CD4-positive, alpha-beta T cell (primary cell): ENCODE data around the gene SYCP2. TPM values are rescaled to one million over a fixed set of nuclear protein-coding genes. Genes with fewer than 3 reads are reported as not detected.

ENCODE experiments used
- ATAC-seq: fragments of 200-7000 bp; cut with Tn5 transposase; one replicate; pipeline ENCODE4 v1.10.0; 2022; ENCODE audit warnings: mild to moderate bottlenecking; ENCODE audit not compliant: poor library complexity
- CTCF ChIA-PET: fragments of 350-600 bp; sonication (Branson Sonifier 250); formaldehyde crosslinking; loops from one replicate; lab custom pipeline; 2021; ENCODE audit warnings: antibody characterized with exemption, inconsistent platforms; lab: Charles Lee
- POLR2A ChIA-PET: fragments of 350-600 bp; sonication (Branson Sonifier 250); formaldehyde crosslinking; loops from one replicate; lab custom pipeline; 2021; ENCODE audit warnings: antibody characterized with exemption, inconsistent platforms; lab: Charles Lee
- DNase-seq, 14 experiments: peaks; one replicate each; pipeline ENCODE4 v3.0.0-alpha.2; 2013 to 2020; ENCODE audit warnings: mixed read lengths in 2 of 14
- H3K27ac ChIP-seq, 2 donors: one replicate each; pipeline versions ENCODE4 v1.5.1 to v1.7.0; 2013; ENCODE audit warnings: low read length in 2 of 2, low read depth in 1 of 2, mild to moderate bottlenecking in 1 of 2
- H3K27me3 ChIP-seq, 2 experiments: 1 replicate in 1 of 2; 2 replicates in 1 of 2; pipeline versions ENCODE4 v1.6.1 to v1.7.0; 2013; ENCODE audit warnings: low read length in 2 of 2, control low read depth in 1 of 2, mild to moderate bottlenecking in 1 of 2, moderate library complexity in 1 of 2; ENCODE audit not compliant: insufficient read depth in 2 of 2, control insufficient read depth in 1 of 2
- H3K36me3 ChIP-seq: one replicate; pipeline ENCODE4 v1.6.1; 2013; ENCODE audit warnings: low read length, control low read depth; ENCODE audit not compliant: insufficient read depth
- H3K4me1 ChIP-seq: one replicate; pipeline ENCODE4 v1.6.1; 2013; ENCODE audit warnings: low read length, control low read depth; ENCODE audit not compliant: insufficient read depth
- H3K4me3 ChIP-seq: one replicate; pipeline ENCODE4 v1.5.1; 2013; ENCODE audit warnings: mild to moderate bottlenecking, low read length, moderate library complexity
- H3K9me3 ChIP-seq, 2 experiments: 1 replicate in 1 of 2; 2 replicates in 1 of 2; pipeline versions ENCODE4 v1.6.1 to v1.7.0; 2013; ENCODE audit warnings: low read length in 2 of 2, mild to moderate bottlenecking in 2 of 2, control low read depth in 1 of 2, moderate library complexity in 1 of 2; ENCODE audit not compliant: control insufficient read depth in 1 of 2, insufficient read depth in 1 of 2
- H3K27ac Mint-ChIP-seq: one replicate; pipeline ENCODE4 v1.8.0; 2020; ENCODE audit warnings: mixed read lengths
- H3K27me3 Mint-ChIP-seq: one replicate; pipeline ENCODE4 v1.8.0; 2021; ENCODE audit warnings: mixed read lengths
- H3K36me3 Mint-ChIP-seq: one replicate; pipeline ENCODE4 v1.8.0; 2021; ENCODE audit warnings: low read depth, mixed read lengths
- H3K4me1 Mint-ChIP-seq: one replicate; pipeline ENCODE4 v1.8.0; 2021; ENCODE audit warnings: low read depth, mixed read lengths
- H3K4me3 Mint-ChIP-seq: one replicate; pipeline ENCODE4 v1.8.0; 2020; ENCODE audit warnings: mild to moderate bottlenecking, mixed read lengths
- H3K9me3 Mint-ChIP-seq: one replicate; pipeline ENCODE4 v1.8.0; 2020; ENCODE audit warnings: mixed read lengths
- intact Hi-C, 2 experiments: fragments of 100-400 bp; cut with DNase I in 1 of 2; cut with micrococcal nuclease in 1 of 2; formaldehyde crosslinking; loops; one replicate each; pipeline versions ENCODE4 v1.15.1 to v1.9.0; 2023 to 2025; cut with DNase I, micrococcal nuclease
- total RNA-seq, 174 experiments: library from RNA in 2 of 174; stranded (reverse) in 2 of 174; gene quantifications; one replicate each; pipeline ENCODE4 v1.2.3 and lab custom pipeline; 2021 to 2026
- TF ChIP-seq, protein P1 (sequence below): fragments of 200-600 bp; IDR thresholded peaks from one replicate; pipeline ENCODE4 v1.8.0; 2022; ENCODE audit warnings: antibody characterized with exemption, mild to moderate bottlenecking

Gene SYCP2
- total RNA-seq, 2 experiments from 2014 or later = 4.4 to 4.6 TPM

DNA sequence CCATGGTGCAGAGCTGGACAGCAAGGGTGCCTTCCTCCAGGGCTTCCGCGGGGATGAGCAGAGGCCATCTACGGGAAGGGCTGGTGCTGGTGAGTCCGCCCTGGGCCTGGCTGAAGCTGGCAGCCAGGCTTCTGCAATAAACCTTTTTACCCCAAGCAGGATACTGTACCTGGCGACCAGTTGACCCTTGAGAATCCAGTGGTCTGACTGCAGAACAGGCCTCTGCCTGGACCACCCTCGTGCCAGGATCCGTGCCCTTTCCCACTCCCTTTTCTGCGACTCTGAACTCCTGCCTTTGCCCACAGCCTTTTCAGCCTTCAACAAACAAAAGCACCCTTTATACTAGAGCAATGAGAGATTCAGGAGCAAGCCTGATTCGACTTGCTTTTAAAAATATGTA lies 43.6 kb upstream of the SYCP2 start:
- no peaks in the 10 kb centered on the region for H3K27me3 ChIP-seq
- no peaks in the 10 kb centered on the region for H3K9me3 ChIP-seq
- ChIA-PET CTCF (no interaction called here), POLR2A (no interaction called here)
- DNase-seq (no peak), ATAC-seq (no peak)
- no peak overlapping the region for H3K27ac ChIP-seq
- no peaks in the 10 kb centered on the region for H3K4me1 Mint-ChIP-seq
- intact Hi-C loops = no loop called here
- no peak overlapping the region for H3K4me3 Mint-ChIP-seq
- H3K9me3 Mint-ChIP-seq = no peaks in the 10 kb centered on the region
- H3K4me1 ChIP-seq = no peaks in the 10 kb centered on the region
- no peak overlapping the region for H3K4me3 ChIP-seq
- H3K27ac Mint-ChIP-seq = no peak overlapping the region
- TF ChIP-seq, protein P1, sequence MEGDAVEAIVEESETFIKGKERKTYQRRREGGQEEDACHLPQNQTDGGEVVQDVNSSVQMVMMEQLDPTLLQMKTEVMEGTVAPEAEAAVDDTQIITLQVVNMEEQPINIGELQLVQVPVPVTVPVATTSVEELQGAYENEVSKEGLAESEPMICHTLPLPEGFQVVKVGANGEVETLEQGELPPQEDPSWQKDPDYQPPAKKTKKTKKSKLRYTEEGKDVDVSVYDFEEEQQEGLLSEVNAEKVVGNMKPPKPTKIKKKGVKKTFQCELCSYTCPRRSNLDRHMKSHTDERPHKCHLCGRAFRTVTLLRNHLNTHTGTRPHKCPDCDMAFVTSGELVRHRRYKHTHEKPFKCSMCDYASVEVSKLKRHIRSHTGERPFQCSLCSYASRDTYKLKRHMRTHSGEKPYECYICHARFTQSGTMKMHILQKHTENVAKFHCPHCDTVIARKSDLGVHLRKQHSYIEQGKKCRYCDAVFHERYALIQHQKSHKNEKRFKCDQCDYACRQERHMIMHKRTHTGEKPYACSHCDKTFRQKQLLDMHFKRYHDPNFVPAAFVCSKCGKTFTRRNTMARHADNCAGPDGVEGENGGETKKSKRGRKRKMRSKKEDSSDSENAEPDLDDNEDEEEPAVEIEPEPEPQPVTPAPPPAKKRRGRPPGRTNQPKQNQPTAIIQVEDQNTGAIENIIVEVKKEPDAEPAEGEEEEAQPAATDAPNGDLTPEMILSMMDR = no peak
- no peaks in the 10 kb centered on the region for H3K27me3 Mint-ChIP-seq
- H3K36me3 ChIP-seq = no peaks in the 10 kb centered on the region
- H3K36me3 Mint-ChIP-seq = no peaks in the 10 kb centered on the region

GRCh38 chr20:59976156-59976782 lies 42.8 kb upstream of the SYCP2 start:
- Histone ChIP-seq H3K9me3 (no peaks in the 10 kb centered on the region), H3K36me3 (no peaks in the 10 kb centered on the region), H3K27me3 (no peaks in the 10 kb centered on the region), H3K27ac (no peak overlapping the region), H3K4me3 (no peak overlapping the region), H3K4me1 (no peaks in the 10 kb centered on the region)
- H3K36me3 Mint-ChIP-seq = no peaks in the 10 kb centered on the region
- no peak overlapping the region for H3K4me3 Mint-ChIP-seq
- intact Hi-C loops = no loop called here
- ATAC-seq = no peak
- H3K27ac Mint-ChIP-seq = no peak overlapping the region
- TF ChIP-seq, protein P1 = no peak
- no peak for DNase-seq
- H3K27me3 Mint-ChIP-seq = no peaks in the 10 kb centered on the region
- ChIA-PET CTCF (no interaction called here), POLR2A (no interaction called here)
- no peaks in the 10 kb centered on the region for H3K4me1 Mint-ChIP-seq
- no peaks in the 10 kb centered on the region for H3K9me3 Mint-ChIP-seq

GRCh38 chr20:59972037-59972801 lies 38.8 kb upstream of the SYCP2 start:
- no peak for ATAC-seq
- ChIA-PET CTCF (no interaction called here), POLR2A (no interaction called here)

More at GRCh38 chr20:59972037-59972801, 38.8 kb upstream of the SYCP2 start:
- Histone ChIP-seq H3K4me1 (no peaks in the 10 kb centered on the region), H3K9me3 (no peaks in the 10 kb centered on the region), H3K36me3 (no peaks in the 10 kb centered on the region), H3K4me3 (no peak overlapping the region), H3K27ac (no peak overlapping the region), H3K27me3 (no peaks in the 10 kb centered on the region)
- Mint-ChIP-seq H3K9me3 (no peaks in the 10 kb centered on the region), H3K4me3 (no peak overlapping the region), H3K27ac (no peak overlapping the region), H3K36me3 (no peaks in the 10 kb centered on the region), H3K4me1 (no peaks in the 10 kb centered on the region), H3K27me3 (no peaks in the 10 kb centered on the region)
- TF ChIP-seq, protein P1 = no peak
- no peak for DNase-seq
- intact Hi-C loops = no loop called here
